ENCODE results near the gene ADAM33.

The ADAM33 gene

DNA sequence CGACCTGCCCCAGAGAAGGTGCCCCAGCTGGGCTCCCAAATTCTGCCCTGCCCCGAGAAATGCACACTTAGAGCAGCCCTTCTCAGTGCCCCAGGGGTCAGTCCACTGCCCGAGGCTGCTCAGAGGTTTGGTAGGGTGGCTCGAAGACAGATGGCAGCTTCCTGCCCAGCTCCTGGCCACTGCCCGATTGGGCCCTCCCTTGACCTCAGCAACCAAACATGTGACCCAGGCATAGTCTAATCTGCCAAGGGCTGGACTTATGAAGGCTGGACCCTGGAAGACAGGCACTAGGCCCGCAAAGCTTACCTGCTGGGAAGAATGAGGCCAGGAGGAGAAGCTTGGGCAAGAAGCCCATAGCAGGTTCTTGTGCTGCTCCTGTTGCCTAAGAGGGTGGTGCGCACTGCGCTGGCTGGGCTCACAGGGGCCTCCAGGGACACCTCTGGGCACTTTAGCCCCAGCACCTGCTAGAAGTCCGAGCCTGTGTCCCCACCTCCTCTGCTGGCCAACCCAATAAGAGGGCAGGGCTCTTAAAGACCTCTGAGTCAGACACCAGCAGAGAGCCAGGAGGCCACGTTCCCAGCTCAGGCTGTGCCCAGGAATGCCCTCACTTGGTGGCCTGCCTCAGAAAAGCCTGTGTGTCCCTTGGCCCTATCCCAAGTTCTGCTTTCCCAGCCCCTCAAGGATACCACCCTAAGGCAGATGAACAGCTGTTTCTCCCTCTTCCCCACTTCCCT is 25.1 kb upstream of the ADAM33 start:
- peak; percentile 44 for DNase-seq (ENCODE audit: low read depth)

- DNase-seq (ENCODE audit: low read depth) = no peak
Measured at GRCh38 chr20:3705970-3706739, 24.3 kb upstream of the ADAM33 start.

DNA sequence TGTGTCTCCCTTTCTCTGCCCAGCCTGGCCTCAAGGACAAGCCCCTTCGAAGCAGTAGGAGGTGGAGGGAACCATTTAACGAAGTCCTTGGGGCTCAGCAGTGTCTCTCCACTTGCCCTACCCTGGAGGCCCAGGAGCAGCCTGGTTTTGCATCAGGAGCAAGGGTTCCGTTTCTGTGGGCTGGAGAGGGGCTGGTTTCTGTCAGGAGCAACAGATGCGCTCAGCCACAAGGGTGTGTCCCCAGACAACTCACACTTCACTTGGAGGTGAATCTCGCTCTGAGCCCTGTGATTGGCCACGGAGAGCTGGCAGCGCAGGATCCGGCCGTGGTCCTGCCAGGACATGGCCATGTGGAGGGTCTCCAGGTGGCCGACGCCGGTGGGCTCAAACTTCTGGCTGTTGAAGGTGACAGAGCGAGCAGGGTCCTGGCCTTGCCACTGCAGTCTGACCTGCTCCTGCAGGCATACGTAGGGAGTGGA is 23.7 kb upstream of the ADAM33 start:
- DNase-seq (ENCODE audit: low read depth) = no peak

DNA sequence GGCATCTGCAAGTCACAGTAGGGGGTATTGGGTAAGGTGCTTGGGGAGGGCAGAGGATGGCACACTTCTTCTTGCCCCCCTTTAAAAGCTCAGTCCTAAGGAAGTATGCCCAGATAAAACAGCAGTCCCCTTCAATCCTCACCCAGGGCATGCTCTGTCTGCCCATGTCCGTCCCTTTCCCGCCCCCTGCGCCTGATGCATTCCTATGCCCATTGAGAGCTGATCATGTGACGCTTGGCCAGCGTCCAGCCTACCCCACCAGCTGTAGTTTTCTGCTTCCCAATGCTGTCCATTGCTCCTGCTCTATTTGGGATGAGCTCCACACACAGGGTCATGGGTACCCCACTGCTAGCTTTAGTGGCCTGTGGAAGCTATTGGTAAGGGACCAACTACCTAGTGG is 22.3 kb upstream of the ADAM33 start:
- no peak for DNase-seq (ENCODE audit: low read depth)

GRCh38 chr20:3702611-3703391 is 21.0 kb upstream of the ADAM33 start:
- DNase-seq (ENCODE audit: low read depth) = no peak

DNA sequence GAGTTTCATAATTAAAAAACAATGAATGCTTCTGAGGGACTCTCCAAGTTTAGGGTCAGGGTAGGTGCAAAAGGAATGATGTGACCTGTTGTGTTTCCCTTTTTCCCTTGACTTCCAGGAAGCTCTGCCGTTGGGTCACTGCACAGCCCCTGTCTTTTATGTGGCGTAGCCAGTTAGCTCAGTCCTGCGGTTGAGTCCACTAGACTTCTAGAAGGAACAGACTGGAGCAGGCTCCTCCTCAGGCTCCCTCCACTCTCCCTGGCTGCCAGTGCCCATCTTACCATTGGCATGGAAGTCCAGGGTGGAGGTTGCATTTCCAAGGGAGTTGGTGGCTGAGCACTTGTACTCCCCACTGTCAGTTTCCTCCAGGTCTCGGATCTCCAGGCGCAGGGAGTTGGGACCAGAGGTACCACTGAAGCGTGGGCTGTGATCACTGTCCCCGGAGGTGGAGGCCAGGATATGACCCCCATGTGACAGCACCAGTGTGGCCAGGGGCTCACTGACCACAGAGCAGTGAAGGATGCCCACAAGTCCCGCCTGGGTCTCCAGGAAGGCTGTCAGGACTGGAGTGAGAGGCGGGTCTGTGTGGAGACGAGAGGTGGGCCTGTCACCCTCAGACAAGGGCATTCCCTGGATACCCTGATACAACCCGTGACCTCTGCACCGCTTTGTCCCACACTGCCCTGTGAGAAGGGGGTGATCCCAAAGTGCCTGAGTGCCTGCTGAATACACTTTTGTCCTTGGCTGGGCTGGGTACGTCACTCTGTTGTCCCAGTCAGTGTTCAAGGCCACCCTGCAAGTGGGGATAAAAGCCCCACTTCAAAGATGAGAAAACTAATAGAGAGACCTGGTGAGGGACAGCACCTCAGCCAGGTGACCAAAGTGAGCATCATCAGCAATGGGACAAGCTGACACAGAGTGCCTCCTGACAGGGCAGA is 19.5 kb upstream of the ADAM33 start:
- no peak for DNase-seq (ENCODE audit: low read depth)

- no peak for DNase-seq (ENCODE audit: low read depth)
Measured at GRCh38 chr20:3699037-3699436, 17.2 kb upstream of the ADAM33 start.

GRCh38 chr20:3698591-3699001 is 16.8 kb upstream of the ADAM33 start:
- DNase-seq (ENCODE audit: low read depth) = no peak

GRCh38 chr20:3697588-3698305 is 15.9 kb upstream of the ADAM33 start:
- DNase-seq (ENCODE audit: low read depth) = no peak

GRCh38 chr20:3696745-3697587 is 15.2 kb upstream of the ADAM33 start:
- no peak for DNase-seq (ENCODE audit: low read depth)

DNA sequence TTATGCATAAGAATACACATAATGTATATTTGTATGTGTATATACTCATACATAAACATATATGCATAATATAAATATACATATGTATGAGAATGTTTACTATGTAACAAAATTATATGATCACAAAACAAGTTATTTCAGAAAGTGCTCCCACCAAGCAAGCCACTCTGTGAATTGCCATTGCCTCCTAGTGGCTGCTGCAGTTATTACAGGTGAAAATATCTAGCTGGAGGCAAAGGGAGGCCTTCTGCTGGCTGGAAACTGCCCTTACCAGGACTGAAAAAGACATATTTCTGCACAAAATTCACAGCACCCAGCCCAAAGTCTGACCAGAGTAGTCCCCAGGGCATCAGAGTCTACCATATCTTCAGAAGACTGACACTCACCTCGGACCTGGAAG is 14.4 kb upstream of the ADAM33 start:
- no peak for DNase-seq (ENCODE audit: low read depth)

DNA sequence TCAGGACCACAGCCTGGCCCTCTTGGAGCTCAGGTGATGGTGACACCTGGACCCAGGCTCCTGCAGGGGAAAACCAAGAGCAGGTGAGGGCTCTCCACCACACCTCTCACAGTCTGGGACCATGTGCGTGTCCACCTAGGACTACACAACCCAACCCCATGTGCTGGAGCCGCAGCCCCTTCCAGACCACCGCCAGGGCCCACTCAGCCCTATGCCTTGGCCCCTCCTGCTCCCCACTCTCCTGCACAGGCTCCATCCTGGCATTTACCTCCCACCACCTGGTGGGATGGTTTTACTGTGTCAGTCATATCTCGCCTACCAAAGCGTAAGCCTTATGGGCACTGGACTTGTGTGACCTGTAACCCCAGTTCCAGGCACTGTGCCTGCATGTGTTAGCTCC is 13.1 kb upstream of the ADAM33 start:
- no peak for DNase-seq (ENCODE audit: low read depth)

DNA sequence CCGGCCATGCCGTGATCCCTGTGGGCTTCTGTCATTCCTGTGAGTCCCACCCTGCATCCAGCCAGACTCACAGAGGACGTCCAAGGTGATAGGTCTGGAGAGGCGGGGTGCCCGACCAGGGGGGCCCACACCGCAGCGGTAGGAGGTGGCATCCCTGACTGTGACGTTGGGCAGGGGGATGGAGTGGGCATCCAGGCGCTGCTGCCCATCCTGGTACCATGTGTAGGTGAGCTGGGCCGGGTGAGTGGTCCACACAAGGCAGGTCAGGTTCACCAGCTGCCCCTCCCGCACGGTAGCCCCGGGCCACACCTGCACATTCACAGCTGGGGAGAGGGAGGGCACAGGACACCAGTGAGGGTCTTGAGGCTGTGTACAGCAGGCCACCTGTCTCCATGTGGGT is 11.6 kb upstream of the ADAM33 start:
- no peak for DNase-seq (ENCODE audit: low read depth)

DNA sequence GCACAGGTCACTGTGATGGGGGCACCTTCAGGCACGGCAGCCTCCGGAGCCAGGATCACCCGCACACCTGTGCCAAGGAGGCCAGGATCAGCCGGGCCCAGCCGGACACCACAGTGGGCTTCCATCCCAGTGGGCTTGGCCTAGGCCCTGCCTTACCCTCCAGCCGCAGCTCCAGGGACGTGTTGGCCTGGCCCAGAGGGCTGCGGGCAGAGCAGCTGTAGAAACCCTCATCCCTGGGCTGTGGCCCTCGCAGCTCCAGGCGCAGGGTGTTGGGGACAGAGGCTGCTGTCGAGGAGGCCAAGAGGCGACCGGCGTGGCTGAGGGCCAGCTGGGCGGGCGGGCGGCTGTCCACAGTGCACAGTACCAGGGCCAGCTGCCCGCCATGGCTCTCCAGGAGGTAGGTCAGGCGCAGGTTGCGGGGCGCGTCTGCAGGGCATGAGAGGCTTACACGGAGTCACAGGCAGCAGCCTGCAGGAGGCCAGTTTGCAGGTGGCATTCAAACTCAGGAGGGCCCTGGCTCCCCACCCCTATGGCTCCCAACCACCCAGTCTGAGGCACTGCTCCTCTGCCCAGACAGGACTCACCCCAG is 11.0 kb upstream of the ADAM33 start:
- no peak for DNase-seq (ENCODE audit: low read depth)

- DNase-seq (ENCODE audit: low read depth) = no peak
Measured at GRCh38 chr20:3691897-3692296, 10.1 kb upstream of the ADAM33 start.

GRCh38 chr20:3691306-3691705 is 9.5 kb upstream of the ADAM33 start:
- DNase-seq (ENCODE audit: low read depth) = no peak

DNA sequence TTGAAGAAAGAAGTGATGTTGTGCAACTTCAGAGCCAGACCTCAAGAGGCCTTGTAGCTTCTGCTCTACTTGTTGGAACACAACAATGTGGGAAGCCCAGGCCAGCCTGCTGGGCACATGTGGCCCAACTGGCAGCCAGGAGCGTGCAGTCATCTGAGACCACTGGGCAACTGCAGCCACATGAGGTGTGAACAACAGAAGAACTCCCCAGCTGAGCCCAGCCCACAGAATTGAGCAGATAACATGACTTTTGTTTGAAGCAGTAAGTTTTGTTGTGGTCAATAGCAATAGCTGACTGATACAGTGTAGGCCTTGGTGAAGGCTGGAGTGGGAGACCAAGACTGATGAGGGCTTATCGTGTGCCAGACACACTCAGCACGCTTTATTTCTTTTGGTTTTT is 8.6 kb upstream of the ADAM33 start:
- DNase-seq (ENCODE audit: low read depth) = no peak

DNA sequence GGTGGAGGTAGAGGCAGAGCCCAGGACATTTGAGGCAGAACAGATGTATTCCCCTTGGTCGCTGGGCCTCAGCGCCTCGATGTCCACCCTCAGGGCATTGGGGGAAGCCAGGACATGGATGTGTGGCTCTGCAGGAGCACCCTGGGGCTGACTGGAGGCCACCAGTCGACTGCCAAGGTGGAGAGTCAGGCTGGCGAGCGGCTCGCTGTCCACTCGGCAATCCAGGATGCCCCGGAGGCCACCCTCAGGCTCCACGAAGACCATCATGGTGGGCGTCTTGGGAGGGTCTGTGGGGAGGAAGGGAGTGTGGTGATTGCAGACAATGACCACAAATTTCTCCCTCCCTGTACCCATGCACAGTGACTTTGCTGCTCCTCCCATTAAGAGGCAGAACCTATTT is 8.2 kb upstream of the ADAM33 start:
- no peak for DNase-seq (ENCODE audit: low read depth)

- DNase-seq (ENCODE audit: low read depth) = no peak
Measured at GRCh38 chr20:3687655-3688054, 5.8 kb upstream of the ADAM33 start.
